Activated CD8-positive, alpha-beta T cell treated with anti-CD3 and anti-CD28 coated beads for 36 hours (primary cell): ENCODE data around the gene ACAA1. TPM values are rescaled to one million over a fixed set of nuclear protein-coding genes. Genes with fewer than 3 reads are reported as not detected.

Experiments used
- ATAC-seq: fragments of 200-7000 bp; cut with Tn5 transposase; one replicate; pipeline ENCODE4 v1.10.0; 2021; ENCODE audit warnings: mild to moderate bottlenecking, moderate library complexity
- CTCF ChIA-PET: fragments of 350-600 bp; sonication (Branson Sonifier 250); formaldehyde crosslinking; loops from one replicate; lab custom pipeline; 2021; ENCODE audit warnings: antibody characterized with exemption; lab: Charles Lee
- POLR2A ChIA-PET: fragments of 350-600 bp; sonication (Branson Sonifier 250); formaldehyde crosslinking; loops from one replicate; lab custom pipeline; 2021; ENCODE audit warnings: antibody characterized with exemption; lab: Charles Lee
- DNase-seq: peaks from one replicate; pipeline ENCODE4 v3.0.0-alpha.2; 2020
- H3K27ac Mint-ChIP-seq: one replicate; pipeline ENCODE4 v1.8.0; 2021; ENCODE audit warnings: mild to moderate bottlenecking, mixed read lengths
- H3K27me3 Mint-ChIP-seq: one replicate; pipeline ENCODE4 v1.8.0; 2021; ENCODE audit warnings: mixed read lengths
- H3K36me3 Mint-ChIP-seq: one replicate; pipeline ENCODE4 v1.8.0; 2021; ENCODE audit warnings: low read depth, mixed read lengths
- H3K4me1 Mint-ChIP-seq: one replicate; pipeline ENCODE4 v1.8.0; 2021; ENCODE audit warnings: low read depth, mixed read lengths
- H3K4me3 Mint-ChIP-seq: one replicate; pipeline ENCODE4 v1.8.0; 2021; ENCODE audit warnings: mild to moderate bottlenecking, moderate library complexity, mixed read lengths
- H3K9me3 Mint-ChIP-seq: one replicate; pipeline ENCODE4 v1.8.0; 2021; ENCODE audit warnings: mixed read lengths
- CTCF ChIP-seq: fragments of 200-600 bp; IDR thresholded peaks from one replicate; pipeline ENCODE4 v1.8.0; 2022; ENCODE audit warnings: antibody characterized with exemption, mild to moderate bottlenecking
- intact Hi-C: fragments of 100-400 bp; cut with micrococcal nuclease; formaldehyde crosslinking; loops from one replicate; pipeline ENCODE4 v1.10.0; 2022
- total RNA-seq, 2 experiments: library from RNA; stranded (reverse); gene quantifications; one replicate each; pipeline ENCODE4 v1.2.3, GENCODE V29; 2021

The ACAA1 gene
- total RNA-seq, 2 experiments from 2014 or later = 70.1 to 72.0 TPM

DNA sequence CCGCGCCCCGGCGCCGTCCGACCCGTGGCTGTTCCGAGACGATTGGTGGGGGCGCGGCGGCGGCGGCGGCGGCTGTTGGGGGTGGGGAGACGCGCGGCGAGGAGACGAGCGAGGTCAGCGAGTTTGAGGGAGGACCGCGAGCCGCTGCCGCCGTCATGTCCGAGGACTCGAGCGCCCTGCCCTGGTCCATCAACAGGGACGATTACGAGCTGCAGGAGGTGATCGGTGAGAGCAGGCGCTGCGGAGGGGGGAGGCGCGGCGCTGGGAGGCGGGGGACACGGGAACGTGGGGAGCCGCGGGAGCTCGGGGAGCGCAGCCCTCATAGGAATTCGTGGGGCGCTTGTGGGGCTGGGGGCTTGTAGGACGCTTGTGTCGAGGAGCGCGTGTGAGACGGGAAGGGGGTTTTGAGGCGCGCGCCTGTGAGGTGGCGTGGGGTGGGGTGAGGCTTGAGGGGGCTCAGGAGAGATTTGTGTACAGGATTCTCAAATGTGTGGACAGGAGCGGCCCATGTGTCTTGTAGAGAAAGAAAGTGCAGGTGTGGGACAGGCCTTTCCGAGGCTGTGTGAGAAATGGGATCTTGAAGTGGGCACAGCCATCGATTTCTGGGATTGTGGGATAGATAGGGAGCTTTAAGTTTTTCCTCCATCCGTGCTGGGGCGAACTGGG is 28.9 kb upstream of the ACAA1 start:
- intact Hi-C loops = loop anchor here (2.0 kb wide), 2 partner anchors 15 to 29 kb away; partner anchors contain the start of gene ACAA1
- Mint-ChIP-seq H3K9me3 (no peaks in the 10 kb centered on the region), H3K27me3 (no peaks in the 10 kb centered on the region), H3K27ac (peak overlapping the region; percentile 99), H3K4me1 (peaks cover 49% of the 10 kb centered on the region), H3K36me3 (peaks cover 32% of the 10 kb centered on the region), H3K4me3 (peak overlapping the region; percentile 93)
- ATAC-seq = no peak
- ChIA-PET CTCF (interaction anchor here (1.0 to 4.7 kb wide), 5 partner anchors 19 to 181 kb away, joined by 3 to 31 read pairs (median 4); partner anchors contain the start of genes ACAA1, MYD88 and XYLB), POLR2A (interaction anchor here (0.7 to 6.0 kb wide), 14 partner anchors 11 to 1241 kb away, joined by 3 to 67 read pairs (median 4); partner anchors contain the start of genes ACAA1, EXOG, MYD88 and RPSA)
- DNase-seq = no peak
- no peak for TF ChIP-seq CTCF

- Mint-ChIP-seq H3K27ac (peak within 1 kb of the TSS; percentile 99), H3K4me1 (peaks cover 42% of the 10 kb centered on the region), H3K36me3 (peaks cover 30% of the 10 kb centered on the region), H3K4me3 (peak within 1 kb of the TSS; percentile 93), H3K9me3 (no peaks in the 10 kb centered on the region), H3K27me3 (no peaks in the 10 kb centered on the region)
- POLR2A ChIA-PET = interaction anchor here (0.7 to 6.0 kb wide), 19 partner anchors 8 to 1242 kb away, joined by 3 to 67 read pairs (median 3); partner anchors contain the start of genes ACAA1, EXOG, MYD88 and RPSA
- peak; percentile 100 for DNase-seq
- CTCF ChIA-PET = interaction anchor here (1.0 to 4.7 kb wide), 11 partner anchors 12 to 182 kb away, joined by 3 to 31 read pairs (median 5); partner anchors contain the start of genes ACAA1, MYD88 and XYLB
- intact Hi-C loops = loop anchor here (2.0 kb wide), 2 partner anchors 14 to 28 kb away; partner anchors contain the start of gene ACAA1
- ATAC-seq = peak; percentile 93
- TF ChIP-seq CTCF = no peak
Measured at GRCh38 chr3:38164952-38165721, 28.2 kb upstream of the ACAA1 start, which contains the start of gene OXSR1. OXSR1 (plus strand) TSS chr3:38165537; CDS start chr3:38165877, 340 bp downstream.

- Mint-ChIP-seq H3K36me3 (peaks cover 30% of the 10 kb centered on the region), H3K9me3 (no peaks in the 10 kb centered on the region), H3K27me3 (no peaks in the 10 kb centered on the region), H3K4me1 (peaks cover 41% of the 10 kb centered on the region), H3K4me3 (peak overlapping the region; percentile 93), H3K27ac (peak overlapping the region; percentile 99)
- POLR2A ChIA-PET = interaction anchor here (0.8 to 6.0 kb wide), 14 partner anchors 8 to 1242 kb away, joined by 3 to 67 read pairs (median 4); partner anchors contain the start of genes ACAA1, EXOG, MYD88 and RPSA
- DNase-seq = no peak
- ATAC-seq = peak; percentile 31
- CTCF ChIA-PET = interaction anchor here (1.0 to 4.7 kb wide), 10 partner anchors 11 to 180 kb away, joined by 3 to 31 read pairs (median 6); partner anchors contain the start of genes ACAA1 and MYD88
- TF ChIP-seq CTCF = no peak
- intact Hi-C loops = loop anchor here (2.0 kb wide), 2 partner anchors 14 to 28 kb away; partner anchors contain the start of gene ACAA1
Measured at GRCh38 chr3:38164643-38164951, 27.7 kb upstream of the ACAA1 start.

GRCh38 chr3:38163841-38164642 is 27.1 kb upstream of the ACAA1 start:
- ATAC-seq (no peak), DNase-seq (no peak)
- H3K4me3 Mint-ChIP-seq = peak overlapping the region; percentile 93
- intact Hi-C loops = loop anchor here (2.0 kb wide), 2 partner anchors 13 to 27 kb away; partner anchors contain the start of gene ACAA1
- H3K9me3 Mint-ChIP-seq = no peaks in the 10 kb centered on the region
- TF ChIP-seq CTCF = no peak
- POLR2A ChIA-PET = interaction anchor here (0.8 to 6.0 kb wide), 14 partner anchors 9 to 1243 kb away, joined by 3 to 67 read pairs (median 4); partner anchors contain the start of genes ACAA1, MYD88 and RPSA
- CTCF ChIA-PET = interaction anchor here (0.9 to 4.7 kb wide), 12 partner anchors 9 to 183 kb away, joined by 3 to 31 read pairs (median 5); partner anchors contain the start of genes ACAA1, MYD88 and XYLB
- peak overlapping the region; percentile 99 for H3K27ac Mint-ChIP-seq
- H3K36me3 Mint-ChIP-seq = peaks cover 28% of the 10 kb centered on the region
- H3K4me1 Mint-ChIP-seq = peaks cover 35% of the 10 kb centered on the region
- H3K27me3 Mint-ChIP-seq = no peaks in the 10 kb centered on the region
